HG02943 (cell line): Measurements from ENCODE around the gene GRAPL.
"Not testable (repeated sequence)": the region's sequence is repeated elsewhere in the genome, so short reads cannot be mapped to it uniquely, and the experiment has no call there.

Experiments used
- ATAC-seq: cut with Tn5 transposase; IDR thresholded peaks from one replicate; pipeline ENCODE4 v1.9.1; 2021; ENCODE audit warnings: mild to moderate bottlenecking, low read depth, moderate library complexity; ENCODE audit not compliant: unreplicated experiment

The GRAPL gene

DNA sequence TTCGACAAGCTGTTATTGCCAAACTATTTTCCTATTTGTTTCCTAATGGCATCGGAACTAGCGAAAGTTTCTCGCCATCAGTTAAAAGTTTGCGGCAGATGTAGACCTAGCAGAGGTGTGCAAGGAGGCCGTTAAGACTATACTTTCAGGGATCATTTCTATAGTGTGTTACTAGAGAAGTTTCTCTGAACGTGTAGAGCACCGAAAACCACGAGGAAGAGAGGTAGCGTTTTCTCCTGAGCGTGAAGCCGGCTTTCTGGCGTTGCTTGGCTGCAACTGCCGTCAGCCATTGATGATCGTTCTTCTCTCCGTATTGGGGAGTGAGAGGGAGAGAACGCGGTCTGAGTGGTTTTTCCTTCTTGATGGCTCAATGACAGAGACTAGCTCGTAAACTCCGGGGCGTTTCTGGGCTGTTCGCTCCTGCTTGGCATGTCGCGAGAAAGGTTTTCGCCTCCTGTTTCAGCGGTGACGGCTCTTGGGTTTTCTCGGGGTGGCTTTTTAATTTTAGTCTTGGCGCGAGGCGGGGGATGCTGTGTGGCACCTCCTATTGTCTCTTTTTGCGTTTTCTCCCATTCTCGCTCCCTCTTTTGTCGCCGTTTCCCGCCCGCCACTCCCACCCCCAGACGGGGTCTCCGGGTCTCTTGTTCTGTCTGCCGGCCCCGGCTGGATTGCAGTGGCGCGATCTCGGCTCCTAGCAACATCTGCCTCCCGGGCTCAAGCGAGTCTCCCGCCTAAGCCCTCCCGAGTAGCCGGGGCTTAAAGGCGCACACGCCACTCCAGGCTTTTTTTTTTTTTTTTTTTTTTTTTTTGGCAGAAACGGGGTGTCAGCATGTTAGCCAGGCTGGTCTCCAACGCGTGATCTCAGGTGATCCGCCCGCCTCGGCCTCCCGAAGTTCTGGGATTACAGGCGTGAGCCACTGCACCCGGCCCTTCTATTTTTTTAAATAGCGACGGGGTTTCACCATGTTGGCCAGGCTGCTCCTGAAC, 60.8 kb downstream of the GRAPL start:
- peak; percentile 59 for ATAC-seq

DNA sequence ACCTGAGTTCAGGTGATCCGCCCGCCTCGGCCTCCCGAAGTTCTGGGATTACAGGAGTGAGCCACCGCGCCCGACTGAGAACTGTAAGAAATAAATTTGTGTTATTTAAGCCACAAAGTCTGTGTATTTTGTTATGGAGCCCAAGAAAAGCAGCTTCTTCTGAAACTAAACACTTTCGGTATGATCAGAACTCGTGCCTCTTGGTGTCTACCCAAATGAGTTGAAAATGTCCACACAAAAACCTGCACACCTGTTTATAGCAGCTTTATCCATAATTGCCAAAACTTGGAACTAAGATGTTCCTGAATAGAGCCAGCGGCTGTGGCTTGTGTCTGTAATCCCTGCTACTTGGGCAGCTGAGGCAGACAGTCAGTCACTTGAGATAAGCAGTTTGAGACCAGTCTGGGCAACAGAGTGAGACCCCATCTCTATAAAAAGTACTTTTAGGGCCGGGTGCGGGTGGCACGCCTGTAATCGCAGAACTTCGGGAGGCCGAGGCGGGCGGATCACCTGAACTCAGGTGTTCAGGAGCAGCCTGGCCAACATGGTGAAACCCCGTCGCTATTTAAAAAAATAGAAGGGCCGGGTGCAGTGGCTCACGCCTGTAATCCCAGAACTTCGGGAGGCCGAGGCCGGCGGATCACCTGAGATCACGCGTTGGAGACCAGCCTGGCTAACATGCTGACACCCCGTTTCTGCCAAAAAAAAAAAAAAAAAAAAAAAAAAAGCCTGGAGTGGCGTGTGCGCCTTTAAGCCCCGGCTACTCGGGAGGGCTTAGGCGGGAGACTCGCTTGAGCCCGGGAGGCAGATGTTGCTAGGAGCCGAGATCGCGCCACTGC, 61.7 kb downstream of the GRAPL start:
- ATAC-seq: peak; percentile 57

GRCh38 chr17:19189781-19190405, 62.5 kb downstream of the GRAPL start:
- not testable (repeated sequence) for ATAC-seq

- ATAC-seq: not testable (repeated sequence)
These were observed 69.2 kb downstream of the GRAPL start for GRCh38 chr17:19196382-19197204.

- not testable (repeated sequence) for ATAC-seq
These were observed 75.1 kb downstream of the GRAPL start for GRCh38 chr17:19202448-19202847.

- not testable (repeated sequence) for ATAC-seq
These were observed 76.0 kb downstream of the GRAPL start for GRCh38 chr17:19203429-19203828.
